ENCODE data around the gene ILK. TPM values are rescaled to one million over a fixed set of nuclear protein-coding genes. Genes with fewer than 3 reads are reported as not detected.

The ILK gene
- total RNA-seq, 1 experiment from 2014 or later = 73.5 TPM

GRCh38 chr11:6583584-6583983, 20.0 kb upstream of the ILK start:
- Histone ChIP-seq H3K27ac (ENCODE audit: low read depth, low read length) (no peak overlapping the region), H3K9me3 (ENCODE audit: control insufficient read depth in 1 of 2, insufficient read depth in 1 of 2, low read depth in 1 of 2, low read length in 2 of 2) (peaks cover 4 to 13% of the 10 kb centered on the region in 2 experiments; a peak in 1 of 4 replicates), H3K36me3 (ENCODE audit: control insufficient read depth in 1 of 2, insufficient read depth in 2 of 2, low read length in 2 of 2) (no peaks in the 10 kb centered on the region), H3K27me3 (ENCODE audit: insufficient read depth, low read length) (no peaks in the 10 kb centered on the region), H3K4me1 (ENCODE audit: control insufficient read depth in 1 of 2, insufficient read depth in 2 of 2, low read length in 2 of 2) (no peaks in the 10 kb centered on the region), H3K4me3 (replicated peaks in 1 of 2; ENCODE audit: low read depth in 1 of 2, low read length in 2 of 2) (no peak overlapping the region), H2AFZ (ENCODE audit: low read depth, low read length, poor library complexity, severe bottlenecking) (no peak overlapping the region), H3K9ac (ENCODE audit: low read length) (no peak overlapping the region), H3K79me2 (ENCODE audit: insufficient read depth, low read length) (peaks cover 9% of the 10 kb centered on the region; the same call in 1 of the 2 replicates), H4K20me1 (ENCODE audit: insufficient read depth) (no peaks in the 10 kb centered on the region), H3K9me2 (ENCODE audit: insufficient read depth) (no peaks in the 10 kb centered on the region), H3K4me2 (ENCODE audit: low read length) (no peak overlapping the region)
- no peak for ATAC-seq
- ChIA-PET CTCF (no interaction called here), POLR2A (no interaction called here), RAD21 (ENCODE audit: low non-redundant PET in 1 of 2, low total read pairs in 2 of 2, uncharacterized antibody in 2 of 2, unreplicated experiment in 2 of 2) (no interaction called here)
- BruUV-seq (replicated peaks) = no TSS peak
- intact Hi-C loops (cut with micrococcal nuclease) = no loop called here
- DNase-seq (ENCODE audit: low read depth, low spot score) = no peak
- TF ChIP-seq REST (IDR thresholded peaks at IDR 0.05; ENCODE audit: low read depth) (no peak), CBX3 (IDR thresholded peaks at IDR 0.05; ENCODE audit: low read depth) (no peak), EZH2phosphoT487 (IDR thresholded peaks at IDR 0.05; ENCODE audit: borderline replicate concordance) (no peak), SP1 (IDR thresholded peaks at IDR 0.05; ENCODE audit: low read depth) (no peak), ZBTB33 (IDR thresholded peaks at IDR 0.05; ENCODE audit: extremely low read depth, insufficient replicate concordance, low read length) (no peak), EGR1 (IDR thresholded peaks at IDR 0.05; ENCODE audit: low read depth) (no peak), YY1 (IDR thresholded peaks at IDR 0.05; ENCODE audit: extremely low read depth, insufficient replicate concordance, low read depth, low read length) (no peak), POLR2A (IDR thresholded peaks at IDR 0.05; ENCODE audit: borderline replicate concordance, extremely low read depth, insufficient read depth, insufficient read length) (no peak), CEBPB (IDR thresholded peaks at IDR 0.05; ENCODE audit: low read depth) (no peak), POLR2AphosphoS5 (IDR thresholded peaks at IDR 0.05; ENCODE audit: low read depth, low read length) (no peak), MAX (IDR thresholded peaks at IDR 0.05) (no peak), ATF3 (IDR thresholded peaks at IDR 0.05) (no peak), CTCF (IDR thresholded peaks at IDR 0.05 in 2 of 3, conservative IDR thresholded peaks at IDR 0.05 in 1 of 3; ENCODE audit: borderline replicate concordance in 1 of 3, insufficient read depth in 1 of 3, low read depth in 2 of 3, low read length in 2 of 3) (no peak), ELF1 (IDR thresholded peaks at IDR 0.05; ENCODE audit: borderline replicate concordance, low read depth) (no peak), EZH2 (IDR thresholded peaks at IDR 0.05) (no peak), ZNF274 (IDR thresholded peaks at IDR 0.05; ENCODE audit: low read depth, low read length) (no peak), JUND (IDR thresholded peaks at IDR 0.05) (no peak), RAD21 (IDR thresholded peaks at IDR 0.05; ENCODE audit: low read depth) (no peak)

Measured in HCT116 (cell line).